ENCODE results near the gene BICRA.
"Not testable (repeated sequence)": the region's sequence is repeated elsewhere in the genome, so short reads cannot be mapped to it uniquely, and the experiment has no call there.

Gene BICRA

DNA sequence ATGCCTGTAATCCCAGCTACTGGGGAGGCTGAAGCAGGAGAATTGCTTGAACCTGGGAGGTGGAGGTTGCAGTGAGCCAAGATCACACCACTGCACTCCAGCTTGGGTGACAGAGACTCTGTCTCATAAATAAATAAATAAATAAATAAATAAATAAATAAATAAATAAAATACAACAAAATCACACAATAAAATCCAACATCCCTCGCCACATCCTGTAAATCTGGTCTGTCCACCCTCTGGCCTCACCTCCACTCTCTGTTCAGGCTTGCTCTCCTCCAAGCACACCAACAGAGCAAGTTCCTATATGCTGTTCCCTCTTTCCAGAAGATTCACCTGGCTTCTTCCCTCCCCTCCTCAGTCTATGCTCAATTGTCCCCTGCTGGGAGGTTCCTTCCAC is 25.8 kb upstream of the BICRA start:
- H3K27me3 ChIP-seq (replicated peaks; ENCODE audit: control insufficient read depth, insufficient read depth, low read length); H3K36me3 ChIP-seq (ENCODE audit: control insufficient read depth, insufficient read depth, low read length, severe bottlenecking); H3K4me3 ChIP-seq (ENCODE audit: low read length); DNase-seq (ENCODE audit: low read depth); H3K4me1 ChIP-seq (ENCODE audit: control insufficient read depth, insufficient read depth, low read length): not testable (repeated sequence)
- Histone ChIP-seq H3K9ac (ENCODE audit: low read length) (peak overlapping the region; percentile 76), H3K9me3 (ENCODE audit: control insufficient read depth, low read length) (peaks cover 10% of the 10 kb centered on the region)

DNA sequence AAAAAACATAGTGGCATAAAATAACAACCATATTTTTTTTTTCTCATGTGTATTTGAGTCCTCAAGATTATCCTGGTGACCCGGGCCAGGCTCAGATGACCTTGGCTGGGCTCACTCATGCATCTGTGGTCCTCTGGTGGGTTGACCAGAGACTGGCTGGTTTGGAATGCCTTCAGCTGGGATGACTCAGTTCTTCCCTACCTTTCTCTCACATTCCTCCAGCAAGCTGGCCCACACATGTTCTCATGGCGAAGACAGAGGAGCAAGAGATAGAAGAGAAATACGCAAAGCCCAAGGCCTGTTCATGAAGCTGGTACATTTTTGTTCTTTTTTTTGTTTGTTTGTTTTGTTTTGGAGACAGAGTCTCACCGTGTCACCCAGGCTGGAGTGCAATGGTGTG is 21.6 kb upstream of the BICRA start:
- Histone ChIP-seq H3K9ac (ENCODE audit: low read length) (no peak overlapping the region), H3K36me3 (ENCODE audit: control insufficient read depth, insufficient read depth, low read length, severe bottlenecking) (no peaks in the 10 kb centered on the region), H3K4me1 (ENCODE audit: control insufficient read depth, insufficient read depth, low read length) (no peaks in the 10 kb centered on the region), H3K9me3 (ENCODE audit: control insufficient read depth, low read length) (peaks cover 10% of the 10 kb centered on the region), H3K27me3 (replicated peaks; ENCODE audit: control insufficient read depth, insufficient read depth, low read length) (no peaks in the 10 kb centered on the region), H3K4me3 (ENCODE audit: low read length) (no peak overlapping the region)
- no peak for DNase-seq (ENCODE audit: low read depth)

DNA sequence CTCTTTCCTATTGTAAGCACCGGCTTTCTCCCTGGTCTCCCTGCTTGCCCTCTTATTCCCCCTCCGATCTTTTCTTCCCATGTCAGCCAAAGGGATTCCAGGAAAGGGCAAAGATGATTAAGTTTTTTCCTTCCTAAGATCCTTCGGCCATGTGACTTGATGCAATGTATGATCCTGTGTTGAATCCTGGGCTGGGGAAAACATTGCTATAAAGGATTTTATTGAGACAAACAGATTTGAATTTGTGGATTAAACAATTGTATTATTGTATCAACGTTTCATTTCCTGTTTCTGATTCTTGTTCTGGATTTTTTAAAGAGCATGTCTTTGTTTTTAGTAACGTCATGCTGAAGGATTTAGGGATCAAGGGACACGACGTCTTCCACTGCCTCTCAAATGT is 19.1 kb upstream of the BICRA start:
- DNase-seq (ENCODE audit: low read depth): no peak
- Histone ChIP-seq H3K9me3 (ENCODE audit: control insufficient read depth, low read length) (peaks cover 10% of the 10 kb centered on the region), H3K9ac (ENCODE audit: low read length) (no peak overlapping the region), H3K36me3 (ENCODE audit: control insufficient read depth, insufficient read depth, low read length, severe bottlenecking) (no peaks in the 10 kb centered on the region), H3K4me3 (ENCODE audit: low read length) (no peak overlapping the region), H3K4me1 (ENCODE audit: control insufficient read depth, insufficient read depth, low read length) (no peaks in the 10 kb centered on the region), H3K27me3 (replicated peaks; ENCODE audit: control insufficient read depth, insufficient read depth, low read length) (no peaks in the 10 kb centered on the region)

DNA sequence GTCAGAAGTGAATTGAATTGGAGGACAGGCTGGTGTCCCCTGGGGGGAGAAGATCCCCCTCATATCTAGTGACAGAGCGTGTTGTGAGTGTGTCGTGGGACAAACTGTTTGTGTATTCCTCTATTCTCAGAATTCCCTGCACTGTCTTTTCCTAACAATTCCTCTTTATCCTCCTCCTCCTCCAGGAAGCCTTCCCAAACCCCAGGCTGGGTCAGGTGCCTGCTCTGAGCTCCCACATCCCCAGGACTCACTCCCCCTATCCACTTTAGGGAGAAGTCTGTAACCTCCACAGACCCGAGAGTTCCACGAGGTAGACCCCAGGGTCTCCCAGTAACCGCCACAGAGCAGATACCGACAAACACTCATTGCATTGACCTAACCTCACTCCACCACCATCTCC is 15.1 kb upstream of the BICRA start:
- H3K27me3 ChIP-seq (replicated peaks; ENCODE audit: control insufficient read depth, insufficient read depth, low read length): no peaks in the 10 kb centered on the region
- H3K9me3 ChIP-seq (ENCODE audit: control insufficient read depth, low read length): no peaks in the 10 kb centered on the region
- H3K36me3 ChIP-seq (ENCODE audit: control insufficient read depth, insufficient read depth, low read length, severe bottlenecking): no peaks in the 10 kb centered on the region
- H3K4me3 ChIP-seq (ENCODE audit: low read length): no peak overlapping the region
- DNase-seq (ENCODE audit: low read depth): no peak
- no peak overlapping the region for H3K9ac ChIP-seq (ENCODE audit: low read length)
- H3K4me1 ChIP-seq (ENCODE audit: control insufficient read depth, insufficient read depth, low read length): peaks cover 7% of the 10 kb centered on the region

DNA sequence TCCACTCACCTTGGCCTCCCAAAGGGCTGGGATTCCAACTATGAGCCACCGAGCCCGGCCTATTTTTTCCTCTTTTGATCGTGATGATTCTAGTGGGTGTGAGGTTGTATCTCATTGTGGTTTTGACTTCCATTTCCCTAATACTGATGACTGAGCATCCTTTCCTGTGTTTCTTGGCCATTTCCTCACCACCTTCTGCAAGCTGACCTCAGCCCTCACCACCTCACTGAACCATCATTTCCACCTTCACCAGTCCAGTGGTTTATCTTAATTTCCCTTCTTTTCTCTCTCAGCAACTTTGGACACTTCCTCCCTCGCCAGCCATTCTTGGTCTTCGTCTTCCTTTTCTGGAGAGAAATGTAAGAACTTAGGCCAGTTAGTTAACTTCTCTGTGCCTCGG is 13.0 kb upstream of the BICRA start:
- no peaks in the 10 kb centered on the region for H3K9me3 ChIP-seq (ENCODE audit: control insufficient read depth, low read length)
- no peaks in the 10 kb centered on the region for H3K36me3 ChIP-seq (ENCODE audit: control insufficient read depth, insufficient read depth, low read length, severe bottlenecking)
- H3K9ac ChIP-seq (ENCODE audit: low read length): no peak overlapping the region
- peaks cover 16% of the 10 kb centered on the region for H3K4me1 ChIP-seq (ENCODE audit: control insufficient read depth, insufficient read depth, low read length)
- H3K4me3 ChIP-seq (ENCODE audit: low read length): no peak overlapping the region
- DNase-seq (ENCODE audit: low read depth): no peak
- H3K27me3 ChIP-seq (replicated peaks; ENCODE audit: control insufficient read depth, insufficient read depth, low read length): no peaks in the 10 kb centered on the region

DNA sequence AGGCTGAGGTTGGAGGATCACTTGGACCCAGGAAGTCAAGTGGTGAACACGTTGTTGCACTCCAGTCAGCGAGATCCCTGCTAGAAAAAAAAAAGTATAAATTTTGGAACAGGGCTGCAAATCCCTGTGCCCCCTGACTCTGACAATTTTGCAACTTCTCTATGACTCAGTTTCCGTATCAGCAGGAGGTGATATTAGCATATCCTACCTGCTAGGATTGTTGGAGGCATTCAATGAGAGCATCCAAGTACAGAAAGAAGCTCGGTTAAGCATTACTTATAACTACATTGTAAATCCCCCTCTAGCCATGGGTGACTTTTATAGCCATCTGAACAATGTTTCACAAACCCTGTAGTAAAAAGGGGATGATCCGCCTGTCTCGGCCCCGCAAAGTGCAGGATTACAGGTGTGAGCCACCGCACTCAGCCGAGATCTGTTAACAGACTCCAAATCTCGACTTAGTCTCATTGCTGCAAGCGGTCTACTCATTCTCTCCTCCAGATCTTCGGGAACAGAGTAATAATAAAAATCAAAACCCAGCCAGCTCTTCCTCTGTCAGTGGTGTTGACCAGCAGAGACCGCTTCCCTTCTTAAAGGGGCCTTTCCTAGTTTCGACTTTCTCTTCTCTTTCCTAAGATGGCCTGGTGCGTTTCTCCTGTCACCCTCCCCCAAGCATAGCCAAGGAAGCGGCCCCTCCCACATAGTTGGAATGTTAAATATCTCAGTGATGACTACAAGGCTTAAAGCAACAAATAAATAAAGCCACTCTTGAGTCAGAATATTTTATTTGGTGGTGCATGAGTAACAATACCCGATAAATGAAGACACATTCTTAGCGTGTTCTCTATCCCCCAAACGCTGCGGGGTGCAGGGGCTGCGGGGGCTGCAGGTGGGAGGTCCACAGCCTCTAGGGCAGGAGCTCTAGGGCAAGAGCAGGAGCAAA is 10.3 kb upstream of the BICRA start:
- peak; percentile 96 for DNase-seq (ENCODE audit: low read depth)
- Histone ChIP-seq H3K27me3 (replicated peaks; ENCODE audit: control insufficient read depth, insufficient read depth, low read length) (no peaks in the 10 kb centered on the region), H3K9ac (ENCODE audit: low read length) (peak overlapping the region; percentile 84), H3K36me3 (ENCODE audit: control insufficient read depth, insufficient read depth, low read length, severe bottlenecking) (no peaks in the 10 kb centered on the region), H3K9me3 (ENCODE audit: control insufficient read depth, low read length) (no peaks in the 10 kb centered on the region), H3K4me1 (ENCODE audit: control insufficient read depth, insufficient read depth, low read length) (peaks cover 16% of the 10 kb centered on the region), H3K4me3 (ENCODE audit: low read length) (peak overlapping the region; percentile 91)

DNA sequence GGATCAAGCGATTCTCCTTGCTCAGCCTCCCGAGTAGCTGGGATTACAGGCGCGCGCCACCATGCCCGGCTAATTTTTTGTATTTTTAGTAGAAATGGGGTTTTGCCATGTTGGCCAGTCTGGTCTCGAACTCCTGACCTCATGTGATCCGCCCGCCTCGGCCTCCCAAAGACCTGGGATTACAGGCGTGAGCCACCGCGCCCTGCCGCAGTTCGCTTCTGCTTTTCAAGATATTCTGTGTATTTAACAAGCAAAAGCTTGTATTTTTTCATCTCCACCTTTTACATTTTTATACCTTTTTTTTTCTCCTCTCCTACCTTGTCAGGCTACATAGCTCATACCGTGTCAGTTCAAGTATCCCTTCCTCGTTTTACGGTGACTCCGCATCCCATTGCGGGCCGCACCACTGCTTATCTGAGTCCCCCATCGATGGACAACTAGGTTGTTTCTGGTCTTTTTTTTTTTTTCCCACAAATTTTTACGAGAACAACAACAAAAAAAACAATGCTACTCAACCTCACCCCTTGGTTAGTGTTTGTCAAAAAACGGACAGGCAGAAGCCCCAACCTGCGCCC is 9.2 kb upstream of the BICRA start:
- H3K27me3 ChIP-seq (replicated peaks; ENCODE audit: control insufficient read depth, insufficient read depth, low read length); H3K9me3 ChIP-seq (ENCODE audit: control insufficient read depth, low read length); DNase-seq (ENCODE audit: low read depth); H3K36me3 ChIP-seq (ENCODE audit: control insufficient read depth, insufficient read depth, low read length, severe bottlenecking): not testable (repeated sequence)
- H3K4me1 ChIP-seq (ENCODE audit: control insufficient read depth, insufficient read depth, low read length): peaks cover 16% of the 10 kb centered on the region
- peak overlapping the region; percentile 84 for H3K9ac ChIP-seq (ENCODE audit: low read length)
- H3K4me3 ChIP-seq (ENCODE audit: low read length): peak overlapping the region; percentile 91

DNA sequence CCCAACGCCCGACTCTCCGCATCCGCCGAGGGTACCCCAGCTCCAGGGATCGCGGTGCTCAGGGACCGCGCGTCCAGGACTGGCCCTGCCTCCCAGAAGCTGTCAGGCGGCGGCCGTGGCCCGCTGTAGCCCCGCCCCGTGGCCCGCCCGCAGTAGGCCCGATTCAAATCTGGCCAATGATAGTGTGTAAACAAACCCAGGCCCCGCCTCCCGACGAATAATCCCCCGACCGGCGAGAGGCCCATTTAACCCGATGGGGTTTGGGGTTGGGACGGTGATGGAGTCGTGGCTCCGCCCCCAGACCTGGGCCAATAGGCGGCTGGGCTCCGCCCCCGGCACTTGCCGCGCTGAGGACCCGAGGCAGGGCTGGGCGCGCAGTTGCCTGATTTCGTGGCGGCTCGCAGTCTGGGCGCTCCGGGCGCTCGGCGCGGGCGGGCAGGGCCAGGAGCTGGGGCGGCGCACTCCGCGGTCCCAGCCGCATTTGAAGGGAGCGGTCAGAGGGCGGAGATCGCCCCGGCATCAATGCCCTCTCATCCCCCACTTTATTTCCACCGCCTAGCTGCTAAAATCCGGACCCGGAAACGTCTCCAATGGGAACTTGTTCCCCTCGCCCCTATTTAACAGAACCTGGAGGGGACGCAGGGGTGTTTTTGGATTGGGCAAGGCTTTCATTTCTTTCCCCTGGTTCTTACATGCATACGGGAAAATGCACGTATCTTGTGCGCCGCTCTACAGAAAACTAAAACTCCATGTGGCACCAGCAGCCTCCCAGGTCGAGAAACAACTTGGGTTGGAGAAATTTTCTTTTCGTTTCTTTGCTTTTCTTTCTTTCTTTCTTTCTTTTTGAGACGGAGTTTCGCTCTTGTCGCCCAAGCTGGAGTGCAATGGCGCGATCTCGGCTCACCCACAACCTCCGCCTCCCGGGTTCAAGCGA is 8.4 kb upstream of the BICRA start:
- Histone ChIP-seq H3K9ac (ENCODE audit: low read length) (peak overlapping the region; percentile 94), H3K4me3 (ENCODE audit: low read length) (peak overlapping the region; percentile 91), H3K9me3 (ENCODE audit: control insufficient read depth, low read length) (no peaks in the 10 kb centered on the region), H3K4me1 (ENCODE audit: control insufficient read depth, insufficient read depth, low read length) (peaks cover 17% of the 10 kb centered on the region), H3K36me3 (ENCODE audit: control insufficient read depth, insufficient read depth, low read length, severe bottlenecking) (no peaks in the 10 kb centered on the region), H3K27me3 (replicated peaks; ENCODE audit: control insufficient read depth, insufficient read depth, low read length) (no peaks in the 10 kb centered on the region)
- peak; percentile 100 for DNase-seq (ENCODE audit: low read depth)

DNA sequence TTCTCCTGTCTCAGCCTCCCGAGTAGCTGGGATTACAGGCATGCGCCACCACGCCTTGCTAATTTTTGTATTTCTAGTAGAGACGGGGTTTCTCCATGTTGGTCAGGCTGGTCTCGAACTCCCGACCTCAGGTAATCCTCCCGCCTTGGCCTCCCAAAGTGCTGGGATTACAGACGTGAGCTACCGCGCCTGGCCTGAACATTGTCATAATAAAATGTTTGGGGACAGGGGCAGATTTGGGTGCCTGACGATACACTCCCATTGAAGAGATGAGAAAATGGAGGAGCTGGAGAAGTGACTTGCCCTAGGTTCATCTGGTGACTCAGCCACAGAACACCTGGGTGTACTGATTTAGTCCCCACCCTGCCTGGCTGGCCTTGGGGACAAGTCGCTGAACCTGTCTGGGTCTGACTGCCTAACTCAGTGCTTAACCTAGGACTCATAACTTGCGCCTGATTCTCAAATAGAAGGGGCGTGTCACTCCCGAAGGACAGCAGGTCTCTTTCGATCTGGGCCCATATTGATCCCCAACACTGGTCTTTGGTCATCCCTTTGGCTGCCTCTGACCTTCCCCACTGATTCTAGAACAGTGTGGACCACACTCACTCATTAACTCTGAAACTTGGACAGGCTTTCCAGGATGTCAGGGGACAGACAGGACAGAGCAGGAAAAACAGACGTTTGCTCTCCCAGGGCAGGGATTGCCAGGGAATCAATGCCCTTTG is 7.6 kb upstream of the BICRA start:
- Histone ChIP-seq H3K4me1 (ENCODE audit: control insufficient read depth, insufficient read depth, low read length) (peaks cover 19% of the 10 kb centered on the region), H3K27me3 (replicated peaks; ENCODE audit: control insufficient read depth, insufficient read depth, low read length) (no peaks in the 10 kb centered on the region), H3K9me3 (ENCODE audit: control insufficient read depth, low read length) (no peaks in the 10 kb centered on the region), H3K4me3 (ENCODE audit: low read length) (peak overlapping the region; percentile 91), H3K9ac (ENCODE audit: low read length) (peak overlapping the region; percentile 94), H3K36me3 (ENCODE audit: control insufficient read depth, insufficient read depth, low read length, severe bottlenecking) (no peaks in the 10 kb centered on the region)
- no peak for DNase-seq (ENCODE audit: low read depth)

DNA sequence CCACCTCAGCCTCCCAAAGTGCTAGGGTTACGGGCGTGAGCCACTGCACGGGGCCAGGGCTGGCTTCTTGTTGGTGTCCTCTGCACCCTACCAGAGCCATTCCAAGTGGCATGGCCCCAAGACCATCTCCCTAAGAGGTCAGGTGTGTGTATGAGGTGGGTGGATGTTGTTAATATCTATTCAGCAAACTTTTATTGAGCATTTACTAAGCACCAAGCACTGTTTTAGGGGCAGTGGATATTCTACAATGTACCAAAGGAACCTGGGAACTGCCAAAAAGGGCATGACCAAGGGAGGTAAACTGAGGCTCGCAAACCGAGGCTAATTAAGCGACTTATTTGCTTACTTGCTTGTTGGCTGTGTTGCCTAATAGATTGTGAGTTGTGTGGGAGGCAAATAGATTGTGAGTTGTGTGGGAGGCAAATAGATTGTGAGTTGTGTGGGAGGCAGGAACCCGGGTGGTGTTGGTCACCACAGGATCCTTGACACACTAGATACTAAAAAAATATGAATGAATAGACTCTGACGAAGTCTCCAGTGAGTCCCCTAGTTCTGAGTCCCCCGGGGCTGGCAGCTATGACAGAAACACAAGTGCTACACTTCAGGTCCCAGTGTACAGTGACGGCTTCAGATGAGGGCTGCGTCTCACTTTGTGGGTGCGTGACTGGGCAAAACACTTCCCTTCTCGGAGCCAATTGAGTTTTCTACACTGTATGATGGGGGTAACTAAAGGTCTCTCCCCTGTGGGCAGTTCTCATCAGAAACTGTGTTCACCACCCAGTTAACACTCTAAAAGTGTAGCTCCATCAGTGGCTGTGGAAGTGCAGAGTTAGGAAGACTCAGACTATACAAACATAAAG is 5.0 kb upstream of the BICRA start:
- peaks cover 15% of the 10 kb centered on the region for H3K4me1 ChIP-seq (ENCODE audit: control insufficient read depth, insufficient read depth, low read length)
- no peak overlapping the region for H3K9ac ChIP-seq (ENCODE audit: low read length)
- H3K4me3 ChIP-seq (ENCODE audit: low read length): no peak overlapping the region
- no peaks in the 10 kb centered on the region for H3K9me3 ChIP-seq (ENCODE audit: control insufficient read depth, low read length)
- no peak for DNase-seq (ENCODE audit: low read depth)
- H3K27me3 ChIP-seq (replicated peaks; ENCODE audit: control insufficient read depth, insufficient read depth, low read length): no peaks in the 10 kb centered on the region
- no peaks in the 10 kb centered on the region for H3K36me3 ChIP-seq (ENCODE audit: control insufficient read depth, insufficient read depth, low read length, severe bottlenecking)
